ENCODE measurements around the gene TBC1D5.

TBC1D5 gene

DNA sequence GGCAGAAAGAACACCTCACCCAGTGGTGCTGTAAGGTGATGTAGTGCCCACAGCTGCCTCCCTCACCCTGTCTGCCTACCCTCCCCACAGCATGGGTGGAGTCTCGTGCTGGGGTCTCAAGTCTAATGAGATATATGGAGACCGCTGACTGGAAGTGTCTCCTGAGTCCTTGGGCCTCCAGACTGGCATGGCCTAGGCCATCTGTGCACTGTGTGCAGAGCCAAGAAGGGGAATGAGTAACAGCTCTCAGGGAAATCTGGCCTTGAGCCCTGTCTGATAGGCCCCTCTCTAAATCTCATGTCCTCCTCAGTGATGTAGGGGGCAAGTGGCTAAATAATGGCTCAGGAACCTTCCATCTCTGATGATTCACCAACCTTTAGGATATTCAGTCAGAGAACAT is 580.3 kb downstream of the TBC1D5 start:
- Histone ChIP-seq H3K36me3 (ENCODE audit: insufficient read depth) (no peaks in the 10 kb centered on the region), H3K27me3 (ENCODE audit: insufficient read depth, low read depth) (no peaks in the 10 kb centered on the region)

DNA sequence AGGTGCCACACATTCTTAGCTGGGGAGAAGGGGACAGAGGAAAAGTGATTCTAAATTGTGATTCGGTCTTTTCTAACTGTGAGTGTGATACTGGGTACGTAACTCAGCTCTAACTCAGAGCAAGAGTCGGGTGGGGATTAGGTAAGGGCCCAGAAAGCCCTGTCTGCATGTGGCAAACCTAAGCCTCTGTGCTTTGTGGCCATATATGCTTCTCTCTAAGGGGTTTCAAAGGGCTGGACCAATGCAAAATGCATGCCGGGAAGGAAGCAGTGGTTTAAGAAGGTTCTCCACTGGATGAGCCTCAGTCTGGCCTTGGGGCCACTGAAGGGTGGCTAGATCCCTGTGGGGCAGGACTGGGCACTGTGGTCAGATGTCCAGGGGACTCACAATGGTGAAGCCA is 581.8 kb downstream of the TBC1D5 start:
- TF ChIP-seq, protein P1, sequence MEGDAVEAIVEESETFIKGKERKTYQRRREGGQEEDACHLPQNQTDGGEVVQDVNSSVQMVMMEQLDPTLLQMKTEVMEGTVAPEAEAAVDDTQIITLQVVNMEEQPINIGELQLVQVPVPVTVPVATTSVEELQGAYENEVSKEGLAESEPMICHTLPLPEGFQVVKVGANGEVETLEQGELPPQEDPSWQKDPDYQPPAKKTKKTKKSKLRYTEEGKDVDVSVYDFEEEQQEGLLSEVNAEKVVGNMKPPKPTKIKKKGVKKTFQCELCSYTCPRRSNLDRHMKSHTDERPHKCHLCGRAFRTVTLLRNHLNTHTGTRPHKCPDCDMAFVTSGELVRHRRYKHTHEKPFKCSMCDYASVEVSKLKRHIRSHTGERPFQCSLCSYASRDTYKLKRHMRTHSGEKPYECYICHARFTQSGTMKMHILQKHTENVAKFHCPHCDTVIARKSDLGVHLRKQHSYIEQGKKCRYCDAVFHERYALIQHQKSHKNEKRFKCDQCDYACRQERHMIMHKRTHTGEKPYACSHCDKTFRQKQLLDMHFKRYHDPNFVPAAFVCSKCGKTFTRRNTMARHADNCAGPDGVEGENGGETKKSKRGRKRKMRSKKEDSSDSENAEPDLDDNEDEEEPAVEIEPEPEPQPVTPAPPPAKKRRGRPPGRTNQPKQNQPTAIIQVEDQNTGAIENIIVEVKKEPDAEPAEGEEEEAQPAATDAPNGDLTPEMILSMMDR (conservative IDR thresholded peaks at IDR 0.05; ENCODE audit: low read depth, low read length): no peak
- Histone ChIP-seq H4K20me1 (ENCODE audit: insufficient read depth) (no peaks in the 10 kb centered on the region), H3K4me1 (ENCODE audit: low read depth, poor library complexity, severe bottlenecking) (no peaks in the 10 kb centered on the region), H3K4me3 (IDR thresholded peaks at IDR 0.05; ENCODE audit: insufficient read depth, low read depth, low read length) (no peak overlapping the region), H3K4me2 (no peak overlapping the region), H3K27ac (no peak overlapping the region), H3K79me2 (ENCODE audit: insufficient read depth, low read depth) (no peaks in the 10 kb centered on the region), H3K27me3 (ENCODE audit: insufficient read depth, low read depth) (no peaks in the 10 kb centered on the region), H3K36me3 (ENCODE audit: insufficient read depth) (no peaks in the 10 kb centered on the region), H3K9ac (no peak overlapping the region), H2AFZ (ENCODE audit: low read depth) (no peak overlapping the region)

More for the DNA sequence above, 580.3 kb downstream of the TBC1D5 start:
- H3K9ac ChIP-seq: no peak overlapping the region
- no peak overlapping the region for H3K4me2 ChIP-seq
- H3K4me1 ChIP-seq (ENCODE audit: low read depth, poor library complexity, severe bottlenecking): no peaks in the 10 kb centered on the region
- no peak overlapping the region for H3K27ac ChIP-seq
- no peak overlapping the region for H2AFZ ChIP-seq (ENCODE audit: low read depth)
- H3K4me3 ChIP-seq (IDR thresholded peaks at IDR 0.05; ENCODE audit: insufficient read depth, low read depth, low read length): no peak overlapping the region
- no peaks in the 10 kb centered on the region for H4K20me1 ChIP-seq (ENCODE audit: insufficient read depth)
- no peaks in the 10 kb centered on the region for H3K79me2 ChIP-seq (ENCODE audit: insufficient read depth, low read depth)
- TF ChIP-seq, protein P1 (conservative IDR thresholded peaks at IDR 0.05; ENCODE audit: low read depth, low read length): no peak

DNA sequence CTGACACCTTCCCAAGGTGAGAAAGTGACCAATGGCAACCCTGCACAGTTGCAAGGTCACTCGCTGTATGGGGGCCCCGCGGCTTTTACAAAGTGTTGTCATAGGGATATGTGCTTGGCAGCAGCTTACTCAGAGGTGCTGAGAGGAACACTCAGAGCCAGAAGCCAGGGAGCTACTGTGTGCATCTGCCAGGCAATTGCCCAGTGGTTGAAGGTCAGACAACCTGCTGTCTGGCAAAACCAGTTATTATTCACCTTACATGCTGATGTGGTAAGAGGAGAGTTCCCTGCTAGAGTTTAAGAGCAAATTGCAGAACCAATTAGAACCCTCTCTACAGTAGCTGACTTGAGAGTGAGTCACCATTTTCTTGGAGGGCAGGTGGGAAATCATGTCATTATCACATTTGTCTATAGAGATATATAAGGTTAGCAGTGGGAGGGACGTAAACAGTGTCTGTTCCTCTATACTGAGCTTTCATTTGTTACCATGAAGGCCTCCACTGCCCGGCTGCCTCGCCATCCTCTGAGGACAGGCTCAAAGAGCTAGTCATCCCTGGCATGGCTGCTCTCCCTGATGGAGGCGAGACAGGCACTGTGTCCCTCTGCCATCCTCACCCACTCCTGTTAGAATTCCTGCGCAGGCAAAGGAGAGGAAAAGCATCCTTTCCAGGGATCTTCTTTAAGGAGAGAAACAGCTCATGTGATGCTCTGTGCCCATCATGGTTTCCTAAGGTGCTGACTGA is 583.3 kb downstream of the TBC1D5 start:
- H3K4me3 ChIP-seq (IDR thresholded peaks at IDR 0.05; ENCODE audit: insufficient read depth, low read depth, low read length): no peak overlapping the region
- H3K27ac ChIP-seq: no peak overlapping the region
- no peaks in the 10 kb centered on the region for H3K79me2 ChIP-seq (ENCODE audit: insufficient read depth, low read depth)
- TF ChIP-seq, protein P1 (conservative IDR thresholded peaks at IDR 0.05; ENCODE audit: low read depth, low read length): no peak
- no peaks in the 10 kb centered on the region for H3K36me3 ChIP-seq (ENCODE audit: insufficient read depth)
- H3K4me1 ChIP-seq (ENCODE audit: low read depth, poor library complexity, severe bottlenecking): no peaks in the 10 kb centered on the region
- no peaks in the 10 kb centered on the region for H3K27me3 ChIP-seq (ENCODE audit: insufficient read depth, low read depth)
- H3K9ac ChIP-seq: no peak overlapping the region
- no peak overlapping the region for H3K4me2 ChIP-seq
- no peaks in the 10 kb centered on the region for H4K20me1 ChIP-seq (ENCODE audit: insufficient read depth)
- no peak overlapping the region for H2AFZ ChIP-seq (ENCODE audit: low read depth)

DNA sequence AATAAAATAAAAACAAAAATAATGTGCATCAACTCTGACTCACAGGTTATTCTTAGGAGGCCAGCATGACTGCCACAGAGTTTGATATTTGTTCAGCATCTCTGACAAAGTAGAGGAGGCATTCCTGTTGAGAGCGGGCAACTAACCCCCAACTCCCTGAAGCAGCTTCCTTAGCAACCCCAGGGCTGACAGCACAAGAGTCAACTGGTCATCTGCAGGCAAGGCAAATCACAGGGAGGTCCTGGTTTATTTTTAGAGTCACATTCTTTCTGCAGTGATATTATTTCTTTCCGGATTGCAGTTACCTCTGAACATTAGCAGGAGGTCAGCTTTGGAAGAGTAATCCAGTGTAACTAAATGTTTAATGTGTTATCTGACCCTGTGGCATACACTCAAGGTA is 584.7 kb downstream of the TBC1D5 start:
- H3K4me1 ChIP-seq (ENCODE audit: low read depth, poor library complexity, severe bottlenecking): no peaks in the 10 kb centered on the region
- H3K4me3 ChIP-seq (IDR thresholded peaks at IDR 0.05; ENCODE audit: insufficient read depth, low read depth, low read length): no peak overlapping the region
- H4K20me1 ChIP-seq (ENCODE audit: insufficient read depth): no peaks in the 10 kb centered on the region
- no peaks in the 10 kb centered on the region for H3K79me2 ChIP-seq (ENCODE audit: insufficient read depth, low read depth)
- no peak overlapping the region for H2AFZ ChIP-seq (ENCODE audit: low read depth)
- H3K9ac ChIP-seq: no peak overlapping the region
- TF ChIP-seq, protein P1 (conservative IDR thresholded peaks at IDR 0.05; ENCODE audit: low read depth, low read length): no peak
- no peaks in the 10 kb centered on the region for H3K36me3 ChIP-seq (ENCODE audit: insufficient read depth)
- no peaks in the 10 kb centered on the region for H3K27me3 ChIP-seq (ENCODE audit: insufficient read depth, low read depth)
- no peak overlapping the region for H3K4me2 ChIP-seq
- H3K27ac ChIP-seq: no peak overlapping the region
